Activated B cell treated with CpG ODN at 0.5 μM for 24 hours (primary cell): ENCODE data around the gene TCF12. TPM values are rescaled to one million over a fixed set of nuclear protein-coding genes. Genes with fewer than 3 reads are reported as not detected.

Experiments
- ATAC-seq: fragments of 200-7000 bp; cut with Tn5 transposase; one replicate; pipeline ENCODE4 v1.10.0; 2021; ENCODE audit warnings: low read depth, mild to moderate bottlenecking, moderate library complexity
- CTCF ChIA-PET: fragments of 350-600 bp; sonication (Branson Sonifier 250); formaldehyde crosslinking; loops from one replicate; lab custom pipeline; 2021; ENCODE audit warnings: antibody characterized with exemption; lab: Charles Lee
- POLR2A ChIA-PET: fragments of 350-600 bp; sonication (Branson Sonifier 250); formaldehyde crosslinking; loops from one replicate; lab custom pipeline; 2021; ENCODE audit warnings: antibody characterized with exemption; lab: Charles Lee
- DNase-seq: peaks from one replicate; pipeline ENCODE4 v3.0.0; 2022
- H3K27ac Mint-ChIP-seq: one replicate; pipeline ENCODE4 v1.8.0; 2020; ENCODE audit warnings: mixed read lengths
- H3K27me3 Mint-ChIP-seq: one replicate; pipeline ENCODE4 v1.8.0; 2021; ENCODE audit warnings: mixed read lengths
- H3K36me3 Mint-ChIP-seq: one replicate; pipeline ENCODE4 v1.8.0; 2021; ENCODE audit warnings: low read depth, mixed read lengths
- H3K4me1 Mint-ChIP-seq: one replicate; pipeline ENCODE4 v1.8.0; 2021; ENCODE audit warnings: mixed read lengths
- H3K4me3 Mint-ChIP-seq: one replicate; pipeline ENCODE4 v1.8.0; 2020; ENCODE audit warnings: mild to moderate bottlenecking, mixed read lengths
- H3K9me3 Mint-ChIP-seq: one replicate; pipeline ENCODE4 v1.8.0; 2020; ENCODE audit warnings: mixed read lengths
- intact Hi-C: fragments of 100-400 bp; cut with micrococcal nuclease; formaldehyde crosslinking; loops from one replicate; pipeline ENCODE4 v1.15.1; 2024
- total RNA-seq: library from RNA; stranded (reverse); gene quantifications from 2 replicates; pipeline ENCODE4 v1.2.3, GENCODE V29; 2022
- TF ChIP-seq, protein P1 (sequence below): fragments of 200-600 bp; IDR thresholded peaks from one replicate; pipeline ENCODE4 v1.8.0; 2022; ENCODE audit warnings: antibody characterized with exemption, mild to moderate bottlenecking

TCF12 gene
- total RNA-seq, 1 donor from 2014 or later = 119 TPM

DNA sequence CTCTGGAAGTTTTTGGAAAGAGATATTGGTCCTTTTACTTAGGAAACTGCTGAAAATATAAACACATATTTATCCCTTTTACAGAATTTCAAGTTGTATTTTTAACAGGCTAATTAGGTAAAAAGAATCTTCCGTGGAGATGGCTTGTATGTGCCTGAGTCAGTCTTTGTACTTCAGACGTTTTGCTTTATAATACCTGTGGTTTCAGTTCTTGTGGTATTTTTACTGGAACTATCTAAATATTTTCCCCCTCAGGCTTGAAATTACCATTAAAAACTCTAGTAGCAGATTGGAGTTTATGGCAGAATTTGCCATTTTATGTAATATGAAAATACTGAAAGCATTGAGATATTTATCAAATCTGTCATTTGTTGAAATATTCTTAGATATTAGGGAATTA is 306.2 kb downstream of the TCF12 start:
- Mint-ChIP-seq H3K4me3 (no peak overlapping the region), H3K36me3 (no peaks in the 10 kb centered on the region), H3K27me3 (no peaks in the 10 kb centered on the region), H3K27ac (no peak overlapping the region), H3K4me1 (peaks cover 32% of the 10 kb centered on the region), H3K9me3 (no peaks in the 10 kb centered on the region)
- intact Hi-C loops = no loop called here
- ChIA-PET POLR2A (no interaction called here), CTCF (no interaction called here)
- no peak for ATAC-seq
- no peak for DNase-seq
- TF ChIP-seq, protein P1, sequence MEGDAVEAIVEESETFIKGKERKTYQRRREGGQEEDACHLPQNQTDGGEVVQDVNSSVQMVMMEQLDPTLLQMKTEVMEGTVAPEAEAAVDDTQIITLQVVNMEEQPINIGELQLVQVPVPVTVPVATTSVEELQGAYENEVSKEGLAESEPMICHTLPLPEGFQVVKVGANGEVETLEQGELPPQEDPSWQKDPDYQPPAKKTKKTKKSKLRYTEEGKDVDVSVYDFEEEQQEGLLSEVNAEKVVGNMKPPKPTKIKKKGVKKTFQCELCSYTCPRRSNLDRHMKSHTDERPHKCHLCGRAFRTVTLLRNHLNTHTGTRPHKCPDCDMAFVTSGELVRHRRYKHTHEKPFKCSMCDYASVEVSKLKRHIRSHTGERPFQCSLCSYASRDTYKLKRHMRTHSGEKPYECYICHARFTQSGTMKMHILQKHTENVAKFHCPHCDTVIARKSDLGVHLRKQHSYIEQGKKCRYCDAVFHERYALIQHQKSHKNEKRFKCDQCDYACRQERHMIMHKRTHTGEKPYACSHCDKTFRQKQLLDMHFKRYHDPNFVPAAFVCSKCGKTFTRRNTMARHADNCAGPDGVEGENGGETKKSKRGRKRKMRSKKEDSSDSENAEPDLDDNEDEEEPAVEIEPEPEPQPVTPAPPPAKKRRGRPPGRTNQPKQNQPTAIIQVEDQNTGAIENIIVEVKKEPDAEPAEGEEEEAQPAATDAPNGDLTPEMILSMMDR = no peak

DNA sequence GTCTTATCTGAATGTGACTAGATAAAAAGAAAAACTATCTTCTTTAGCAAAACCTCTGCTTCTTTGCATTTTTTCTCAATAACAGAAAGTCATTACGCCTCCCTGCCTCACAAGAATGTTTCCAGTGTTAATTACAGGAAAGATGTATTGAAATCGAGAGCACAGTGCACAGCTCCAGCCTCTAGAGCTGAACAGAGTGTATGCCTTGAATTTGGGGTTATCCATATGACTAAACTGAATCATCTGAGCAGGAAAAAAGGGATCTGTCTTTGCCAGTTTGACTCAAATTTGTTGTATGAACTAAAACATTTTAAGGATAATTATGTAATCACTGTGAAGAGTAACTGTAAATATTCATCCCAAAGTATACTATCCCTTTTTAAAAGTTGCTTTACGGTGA is 308.7 kb downstream of the TCF12 start:
- TF ChIP-seq, protein P1 = no peak
- ATAC-seq = no peak
- POLR2A ChIA-PET = no interaction called here
- DNase-seq = no peak
- peaks cover under 1% of the 10 kb centered on the region for H3K36me3 Mint-ChIP-seq
- no peaks in the 10 kb centered on the region for H3K27me3 Mint-ChIP-seq
- H3K4me3 Mint-ChIP-seq = no peak overlapping the region
- CTCF ChIA-PET = interaction anchor here (0.6 kb wide), 1 partner anchor 406 kb away, joined by 3 read pairs; no protein-coding TSS in a partner anchor
- no peaks in the 10 kb centered on the region for H3K9me3 Mint-ChIP-seq
- no peak overlapping the region for H3K27ac Mint-ChIP-seq
- intact Hi-C loops = no loop called here
- peaks cover 25% of the 10 kb centered on the region for H3K4me1 Mint-ChIP-seq

DNA sequence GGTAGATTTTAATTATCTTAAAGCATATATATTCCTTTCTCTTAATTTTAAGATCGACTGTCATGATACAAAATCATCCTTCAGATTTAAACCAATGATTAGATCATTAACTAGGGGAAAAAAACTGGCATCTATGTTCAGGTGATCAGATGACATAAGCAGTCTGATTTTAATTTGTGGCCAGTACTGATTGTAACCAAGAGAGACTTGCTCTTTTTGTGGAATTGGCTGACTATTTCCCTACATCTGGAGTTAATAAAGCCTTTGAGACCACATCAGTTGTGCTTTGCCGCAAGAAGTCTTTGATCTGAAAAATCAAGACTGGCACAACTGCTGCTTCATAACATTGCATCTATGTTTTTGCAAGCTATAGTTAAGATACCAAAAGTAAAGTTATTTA is 309.5 kb downstream of the TCF12 start:
- H3K4me3 Mint-ChIP-seq = no peak overlapping the region
- ATAC-seq = no peak
- no peaks in the 10 kb centered on the region for H3K27me3 Mint-ChIP-seq
- DNase-seq = no peak
- intact Hi-C loops = loop anchor here (2.0 kb wide), 1 partner anchor 13 kb away; no protein-coding TSS in a partner anchor
- POLR2A ChIA-PET = no interaction called here
- TF ChIP-seq, protein P1 = no peak
- H3K27ac Mint-ChIP-seq = no peak overlapping the region
- peaks cover 6% of the 10 kb centered on the region for H3K36me3 Mint-ChIP-seq
- H3K4me1 Mint-ChIP-seq = peaks cover 21% of the 10 kb centered on the region
- CTCF ChIA-PET = no interaction called here
- no peaks in the 10 kb centered on the region for H3K9me3 Mint-ChIP-seq

DNA sequence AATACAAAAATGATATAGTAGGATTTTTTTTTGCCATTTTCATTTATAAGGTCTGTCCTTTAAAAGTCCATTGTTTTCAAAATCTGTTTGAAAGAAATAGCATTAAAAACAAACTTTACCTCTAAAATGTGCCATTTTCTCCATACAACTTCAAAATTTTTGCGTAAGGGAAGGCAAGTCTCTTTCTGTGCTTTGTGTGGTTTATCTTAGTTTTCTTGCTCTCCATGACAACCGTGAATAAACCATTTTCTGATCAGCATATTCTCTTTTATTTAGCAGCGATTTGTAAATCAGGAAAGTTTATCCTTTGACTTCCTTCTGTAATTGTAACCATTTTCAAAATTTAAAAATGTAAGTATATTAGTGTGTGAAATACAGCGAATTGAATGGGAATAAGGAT is 310.0 kb downstream of the TCF12 start:
- peaks cover 18% of the 10 kb centered on the region for H3K4me1 Mint-ChIP-seq
- H3K36me3 Mint-ChIP-seq = peaks cover 7% of the 10 kb centered on the region
- H3K27me3 Mint-ChIP-seq = no peaks in the 10 kb centered on the region
- ATAC-seq = no peak
- CTCF ChIA-PET = no interaction called here
- POLR2A ChIA-PET = no interaction called here
- no peaks in the 10 kb centered on the region for H3K9me3 Mint-ChIP-seq
- TF ChIP-seq, protein P1 = no peak
- no peak overlapping the region for H3K27ac Mint-ChIP-seq
- H3K4me3 Mint-ChIP-seq = no peak overlapping the region
- intact Hi-C loops = loop anchor here (2.0 kb wide), 1 partner anchor 14 kb away; no protein-coding TSS in a partner anchor
- no peak for DNase-seq

DNA sequence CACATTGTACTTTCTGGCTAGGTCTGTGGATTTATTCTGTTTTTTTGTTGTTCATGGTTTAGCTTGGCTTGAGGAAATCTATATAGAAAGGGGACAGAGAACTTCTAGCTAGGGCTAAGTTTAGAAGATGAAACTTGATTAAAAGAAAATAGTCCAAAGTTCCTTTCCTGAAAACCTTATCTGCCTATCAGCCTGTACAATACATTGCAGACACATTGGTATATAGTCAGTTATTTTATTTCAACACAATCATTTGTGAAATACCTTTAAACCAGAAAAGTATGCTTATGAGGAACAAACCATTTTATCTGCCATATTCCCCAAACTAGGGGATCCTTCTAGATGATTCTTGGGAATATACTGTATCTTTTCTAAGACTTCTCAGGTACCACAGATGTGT is 310.6 kb downstream of the TCF12 start:
- no peak overlapping the region for H3K27ac Mint-ChIP-seq
- no peak for ATAC-seq
- H3K4me1 Mint-ChIP-seq = peaks cover 14% of the 10 kb centered on the region
- TF ChIP-seq, protein P1 = no peak
- intact Hi-C loops = loop anchor here (2.0 kb wide), 1 partner anchor 14 kb away; no protein-coding TSS in a partner anchor
- no peak overlapping the region for H3K4me3 Mint-ChIP-seq
- H3K27me3 Mint-ChIP-seq = no peaks in the 10 kb centered on the region
- DNase-seq = no peak
- peaks cover 14% of the 10 kb centered on the region for H3K36me3 Mint-ChIP-seq
- CTCF ChIA-PET = no interaction called here
- POLR2A ChIA-PET = no interaction called here
- no peaks in the 10 kb centered on the region for H3K9me3 Mint-ChIP-seq
